WTC11 (cell line): ENCODE results near the gene ELOF1.

Experiments used
- CBFB ChIP-seq: sonication (generic); formaldehyde crosslinking; IDR thresholded peaks from 2 replicates; pipeline ENCODE4 v1.8.1; 2022; ENCODE audit warnings: mild to moderate bottlenecking, low read depth, missing genetic modification reagents
- E2F4 ChIP-seq: sonication (generic); formaldehyde crosslinking; IDR thresholded peaks from 2 replicates; pipeline ENCODE4 v1.8.1; 2022; ENCODE audit warnings: low read depth, mild to moderate bottlenecking, moderate library complexity, missing genetic modification reagents, borderline replicate concordance
- GTF2I ChIP-seq: fragments of 250-450 bp; sonication (Bioruptor Pico); conservative IDR thresholded peaks from 2 replicates; pipeline ENCODE4 v1.4.0; 2021; ENCODE audit warnings: mild to moderate bottlenecking
- JUN ChIP-seq: sonication (generic); formaldehyde crosslinking; IDR thresholded peaks from 2 replicates; pipeline ENCODE4 v1.8.0; 2023; ENCODE audit warnings: mild to moderate bottlenecking, missing genetic modification reagents
- TF ChIP-seq, protein P1 (sequence below): sonication (generic); formaldehyde crosslinking; IDR thresholded peaks from 2 replicates; pipeline ENCODE4 v1.8.1; 2023; ENCODE audit warnings: mild to moderate bottlenecking, missing genetic modification reagents, moderate library complexity
- TF ChIP-seq, protein P2 (sequence below): sonication (generic); formaldehyde crosslinking; IDR thresholded peaks from 2 replicates; pipeline ENCODE4 v1.8.1; 2022; ENCODE audit warnings: missing genetic modification reagents, borderline replicate concordance
- TF ChIP-seq, protein P3 (sequence below): fragments of 200-600 bp; IDR thresholded peaks from 2 replicates; pipeline ENCODE4 v1.8.0; 2022; ENCODE audit warnings: antibody characterized with exemption

DNA sequence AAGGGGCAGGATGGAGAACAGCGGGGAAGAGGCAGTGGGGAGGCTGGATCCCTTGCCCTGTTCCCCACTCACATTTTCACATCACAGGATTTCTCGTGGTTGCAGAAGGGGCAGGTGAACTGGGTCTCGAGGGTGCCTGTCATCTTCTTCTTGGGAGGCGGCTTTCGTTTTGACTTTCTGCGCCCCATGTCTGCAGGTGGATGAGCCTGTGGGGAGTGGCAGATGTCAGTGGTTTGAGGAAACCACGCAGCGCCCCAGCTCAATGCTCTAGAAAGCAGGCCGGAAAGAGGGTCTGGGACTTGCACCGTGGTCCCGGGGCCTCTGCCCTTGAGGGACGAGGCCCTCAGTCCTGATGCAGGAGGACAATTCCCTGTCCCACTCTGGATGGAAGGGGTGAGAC is 4.9 kb downstream of the ELOF1 start:
- TF ChIP-seq JUN (CRISPR knock-in tag) = no peak
- TF ChIP-seq, protein P1, sequence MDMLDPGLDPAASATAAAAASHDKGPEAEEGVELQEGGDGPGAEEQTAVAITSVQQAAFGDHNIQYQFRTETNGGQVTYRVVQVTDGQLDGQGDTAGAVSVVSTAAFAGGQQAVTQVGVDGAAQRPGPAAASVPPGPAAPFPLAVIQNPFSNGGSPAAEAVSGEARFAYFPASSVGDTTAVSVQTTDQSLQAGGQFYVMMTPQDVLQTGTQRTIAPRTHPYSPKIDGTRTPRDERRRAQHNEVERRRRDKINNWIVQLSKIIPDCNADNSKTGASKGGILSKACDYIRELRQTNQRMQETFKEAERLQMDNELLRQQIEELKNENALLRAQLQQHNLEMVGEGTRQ (CRISPR knock-in tag) = no peak
- TF ChIP-seq, protein P2, sequence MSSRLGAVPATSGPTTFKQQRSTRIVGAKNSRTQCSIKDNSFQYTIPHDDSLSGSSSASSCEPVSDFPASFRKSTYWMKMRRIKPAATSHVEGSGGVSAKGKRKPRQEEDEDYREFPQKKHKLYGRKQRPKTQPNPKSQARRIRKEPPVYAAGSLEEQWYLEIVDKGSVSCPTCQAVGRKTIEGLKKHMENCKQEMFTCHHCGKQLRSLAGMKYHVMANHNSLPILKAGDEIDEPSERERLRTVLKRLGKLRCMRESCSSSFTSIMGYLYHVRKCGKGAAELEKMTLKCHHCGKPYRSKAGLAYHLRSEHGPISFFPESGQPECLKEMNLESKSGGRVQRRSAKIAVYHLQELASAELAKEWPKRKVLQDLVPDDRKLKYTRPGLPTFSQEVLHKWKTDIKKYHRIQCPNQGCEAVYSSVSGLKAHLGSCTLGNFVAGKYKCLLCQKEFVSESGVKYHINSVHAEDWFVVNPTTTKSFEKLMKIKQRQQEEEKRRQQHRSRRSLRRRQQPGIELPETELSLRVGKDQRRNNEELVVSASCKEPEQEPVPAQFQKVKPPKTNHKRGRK (CRISPR knock-in tag) = no peak
- no peak for TF ChIP-seq GTF2I (CRISPR knock-in tag)
- TF ChIP-seq, protein P3, sequence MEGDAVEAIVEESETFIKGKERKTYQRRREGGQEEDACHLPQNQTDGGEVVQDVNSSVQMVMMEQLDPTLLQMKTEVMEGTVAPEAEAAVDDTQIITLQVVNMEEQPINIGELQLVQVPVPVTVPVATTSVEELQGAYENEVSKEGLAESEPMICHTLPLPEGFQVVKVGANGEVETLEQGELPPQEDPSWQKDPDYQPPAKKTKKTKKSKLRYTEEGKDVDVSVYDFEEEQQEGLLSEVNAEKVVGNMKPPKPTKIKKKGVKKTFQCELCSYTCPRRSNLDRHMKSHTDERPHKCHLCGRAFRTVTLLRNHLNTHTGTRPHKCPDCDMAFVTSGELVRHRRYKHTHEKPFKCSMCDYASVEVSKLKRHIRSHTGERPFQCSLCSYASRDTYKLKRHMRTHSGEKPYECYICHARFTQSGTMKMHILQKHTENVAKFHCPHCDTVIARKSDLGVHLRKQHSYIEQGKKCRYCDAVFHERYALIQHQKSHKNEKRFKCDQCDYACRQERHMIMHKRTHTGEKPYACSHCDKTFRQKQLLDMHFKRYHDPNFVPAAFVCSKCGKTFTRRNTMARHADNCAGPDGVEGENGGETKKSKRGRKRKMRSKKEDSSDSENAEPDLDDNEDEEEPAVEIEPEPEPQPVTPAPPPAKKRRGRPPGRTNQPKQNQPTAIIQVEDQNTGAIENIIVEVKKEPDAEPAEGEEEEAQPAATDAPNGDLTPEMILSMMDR = no peak
- TF ChIP-seq E2F4 (CRISPR knock-in tag) = no peak
- TF ChIP-seq CBFB (CRISPR knock-in tag) = no peak
